22Rv1 (cell line): Measurements from ENCODE around the gene TEX22.

Experiments
- CTCF ChIP-seq: fragments of 450-650 bp; IDR thresholded peaks from 2 replicates; pipeline ENCODE4 v1.5.1; 2017; ENCODE audit warnings: mild to moderate bottlenecking
- ZFX ChIP-seq: fragments of 450-650 bp; IDR thresholded peaks from 2 replicates; pipeline ENCODE4 v1.6.1; 2017; ENCODE audit warnings: antibody characterized with exemption, borderline replicate concordance

DNA sequence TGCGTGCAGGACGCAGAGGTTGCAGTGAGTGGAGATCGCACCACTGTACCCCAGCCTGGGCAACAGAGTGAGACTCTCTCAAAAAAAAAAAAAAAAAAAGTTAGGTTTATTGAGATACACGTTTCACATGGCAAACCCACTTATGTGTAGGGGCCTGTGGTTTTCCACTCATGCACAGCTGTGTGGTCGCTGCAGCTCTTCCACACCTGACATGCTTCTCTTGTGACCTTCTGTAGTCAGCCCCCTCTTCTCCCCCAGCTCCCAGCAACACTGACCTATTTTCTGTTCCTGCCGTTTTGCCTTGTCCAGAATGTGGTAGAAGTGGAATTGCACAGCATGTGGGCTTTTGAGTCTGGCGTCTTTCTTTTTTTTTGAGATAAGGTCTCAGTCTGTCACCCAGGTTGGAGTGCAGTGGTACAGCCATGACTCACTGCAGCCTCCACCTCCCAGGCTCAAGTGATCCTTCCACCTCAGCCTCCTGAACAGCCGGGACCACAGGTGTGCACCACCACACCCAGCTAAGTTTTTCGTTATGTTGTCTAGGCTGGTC, 29.7 kb downstream of the TEX22 start:
- TF ChIP-seq CTCF (no peak), ZFX (no peak)
